ENCODE results near the gene GNA15.

- TF ChIP-seq POLR2A (IDR thresholded peaks at IDR 0.05) (no peak), CTCF (IDR thresholded peaks at IDR 0.05) (no peak)
Measured at GRCh38 chr19:3135961-3136683, at the start of gene GNA15.
